Measurements from ENCODE around the gene FAM228B.

FAM228B gene

GRCh38 chr2:24206242-24206641 lies 83.0 kb downstream of the FAM228B start:
- no peak for DNase-seq

- DNase-seq: no peak
Measured at GRCh38 chr2:24206714-24207113, 83.4 kb downstream of the FAM228B start.

- no peak for DNase-seq
Measured at GRCh38 chr2:24207359-24207758, 84.1 kb downstream of the FAM228B start.

GRCh38 chr2:24208490-24208889 lies 85.2 kb downstream of the FAM228B start:
- no peak for DNase-seq

GRCh38 chr2:24209389-24210105 lies 86.3 kb downstream of the FAM228B start:
- DNase-seq: no peak

GRCh38 chr2:24210106-24210455 lies 86.8 kb downstream of the FAM228B start:
- no peak for DNase-seq

- DNase-seq: no peak
Measured at GRCh38 chr2:24210723-24211122, 87.5 kb downstream of the FAM228B start.

- no peak for DNase-seq
Measured at GRCh38 chr2:24211408-24211807, 88.1 kb downstream of the FAM228B start.

GRCh38 chr2:24214880-24215279 lies 91.6 kb downstream of the FAM228B start:
- DNase-seq: no peak
